Sigmoid colon (tissue), 7 donors: ENCODE results near the gene CLTC. TPM values are rescaled to one million over a fixed set of nuclear protein-coding genes. Genes with fewer than 3 reads are reported as not detected.
A peak's percentile ranks its signal among the peaks of the same experiment; 100 is the strongest.
"Not testable (repeated sequence)": the region's sequence is repeated elsewhere in the genome, so short reads cannot be mapped to it uniquely, and the experiment has no call there.

Experiments used
- DNase-seq: peaks from one replicate; pipeline ENCODE4 v3.0.0-alpha.2; 2019
- H3K27ac ChIP-seq, 4 donors: fragments of 200-600 bp; sonication (generic); one replicate each; pipeline ENCODE4 v1.5.1; 2016 to 2019; ENCODE audit warnings: mild to moderate bottlenecking in 1 of 4
- H3K27me3 ChIP-seq, 3 donors: fragments of 200-600 bp; sonication (generic); one replicate each; pipeline ENCODE4 v1.5.1; 2019; ENCODE audit warnings: mild to moderate bottlenecking in 1 of 3
- H3K36me3 ChIP-seq, 4 donors: fragments of 200-600 bp; sonication (generic); one replicate each; pipeline ENCODE4 v1.5.1; 2016 to 2019
- H3K4me1 ChIP-seq, 4 donors: fragments of 200-600 bp; sonication (generic); one replicate each; pipeline ENCODE4 v1.5.1; 2017 to 2019
- H3K4me3 ChIP-seq, 4 donors: fragments of 200-600 bp; sonication (generic); one replicate each; pipeline ENCODE4 v1.5.1; 2017 to 2019; ENCODE audit warnings: mild to moderate bottlenecking in 2 of 4, moderate library complexity in 1 of 4
- H3K9me3 ChIP-seq, 4 donors: fragments of 200-600 bp in 3 of 4; sonication (generic) in 3 of 4; one replicate each; pipeline versions ENCODE4 v1.5.1 to v1.6.1; 2013 to 2019
- CTCF ChIP-seq, 4 experiments: fragments of 450-650 bp in 3 of 4; fragments of 200-600 bp in 1 of 4; IDR thresholded peaks; one replicate each; pipeline ENCODE4 v1.5.1; 2016 to 2019; ENCODE audit warnings: antibody characterized with exemption in 4 of 4, mild to moderate bottlenecking in 3 of 4, moderate library complexity in 2 of 4
- EP300 ChIP-seq, 4 donors: sonication (generic); formaldehyde crosslinking; IDR thresholded peaks; one replicate each; pipeline ENCODE4 v1.6.1; 2017; ENCODE audit warnings: antibody characterized with exemption in 4 of 4
- POLR2A ChIP-seq, 2 donors: fragments of 450-650 bp; IDR thresholded peaks; one replicate each; pipeline ENCODE4 v1.6.1; 2016; ENCODE audit warnings: antibody characterized with exemption in 2 of 2, mild to moderate bottlenecking in 2 of 2, moderate library complexity in 2 of 2
- POLR2AphosphoS5 ChIP-seq, 4 donors: sonication (generic); formaldehyde crosslinking; IDR thresholded peaks; one replicate each; pipeline ENCODE4 v1.6.1; 2017; ENCODE audit warnings: antibody characterized with exemption in 4 of 4
- WGBS, 2 donors: extraction: QIAGEN DNeasy Blood & Tissue Kit; methylation state at CpG; one replicate each; pipeline ENCODE4 v1.1.7; 2013; 5-methylcytosine and 5-hydroxymethylcytosine counted together
- intact Hi-C: fragments of 100-400 bp; cut with DNase I; formaldehyde crosslinking; loops from one replicate; pipeline ENCODE4 v1.15.1; 2023
- polyA plus RNA-seq, 3 donors: library from polyadenylated mRNA; stranded (reverse); fragments of 200-250 nt; gene quantifications; one replicate each; pipeline ENCODE4 v1.2.3, GENCODE V29; 2013
- total RNA-seq, 4 donors: library from RNA; depleted of rRNA; stranded (reverse); fragments of >200 nt; gene quantifications; one replicate each; pipeline ENCODE4 v1.1.0, GENCODE V29; 2016
- donor health status: healthy with polysubstance abuse.
- donor health status: Bipolar disorder and iron deficiency.
- donor health status: healthy.

Gene CLTC
- total and polyA plus RNA-seq, 7 donors, result 87.1 to 236 (median 206) TPM

- Histone ChIP-seq H3K4me3 (no peak overlapping the region), H3K4me1 (peaks cover 0 to 11% (median 4%) of the 10 kb centered on the region in 4 donors), H3K36me3 (peaks cover 8 to 100% (median 41%) of the 10 kb centered on the region in 4 donors), H3K9me3 (peaks cover 0 to 3% (median 0%) of the 10 kb centered on the region in 4 donors), H3K27ac (no peak overlapping the region), H3K27me3 (no peaks in the 10 kb centered on the region)
- DNase-seq, result no peak
- intact Hi-C loops, result no loop called here
- TF ChIP-seq CTCF (IDR thresholded peaks at IDR 0.05) (no peak), POLR2AphosphoS5 (IDR thresholded peaks at IDR 0.05) (no peak), POLR2A (IDR thresholded peaks at IDR 0.05) (no peak), EP300 (IDR thresholded peaks at IDR 0.05) (no peak)
Measured at GRCh38 chr17:59651346-59651745, 31.7 kb downstream of the CLTC start.

- Histone ChIP-seq H3K4me1 (peaks cover 0 to 3% (median 0%) of the 10 kb centered on the region in 4 donors), H3K36me3 (peaks cover 8 to 100% (median 46%) of the 10 kb centered on the region in 4 donors), H3K9me3 (peaks cover 0 to 3% (median 0%) of the 10 kb centered on the region in 4 donors), H3K27ac (no peak overlapping the region), H3K27me3 (no peaks in the 10 kb centered on the region), H3K4me3 (no peak overlapping the region)
- intact Hi-C loops, result no loop called here
- no peak for DNase-seq
- WGBS, 2 donors, result 91 to 93% methylated on average over 2 of the region's 2 CpGs
- TF ChIP-seq POLR2A (IDR thresholded peaks at IDR 0.05) (no peak), CTCF (IDR thresholded peaks at IDR 0.05) (no peak), POLR2AphosphoS5 (IDR thresholded peaks at IDR 0.05) (no peak), EP300 (IDR thresholded peaks at IDR 0.05) (no peak)
Measured at GRCh38 chr17:59652119-59652518, 32.4 kb downstream of the CLTC start.

DNA sequence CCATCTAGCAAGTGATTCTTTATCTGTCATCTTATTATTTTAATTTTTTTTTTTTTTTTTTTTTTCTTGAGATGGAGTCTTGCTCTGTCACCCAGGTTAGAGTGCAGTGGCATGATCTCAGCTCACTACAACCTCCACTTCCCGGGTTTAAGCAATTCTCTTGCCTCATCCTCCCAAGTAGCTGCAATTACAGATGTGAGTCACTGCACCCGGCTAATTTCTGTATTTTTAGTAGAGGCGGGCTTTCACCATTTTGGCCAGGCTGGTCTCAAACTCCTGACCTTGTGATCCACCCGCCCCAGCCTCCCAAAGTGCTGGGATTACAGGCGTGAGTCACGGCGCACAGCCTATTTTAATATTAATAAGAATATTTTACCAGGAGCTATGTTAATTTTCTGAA lies 36.9 kb downstream of the CLTC start:
- H3K36me3 ChIP-seq, result peaks cover 13 to 100% (median 54%) of the 10 kb centered on the region in 4 donors
- WGBS, 2 donors, result 93% methylated on average over 7 of the region's 7 CpGs
- H3K4me3 ChIP-seq, DNase-seq, intact Hi-C loops, H3K27me3 ChIP-seq, H3K9me3 ChIP-seq, H3K4me1 ChIP-seq, H3K27ac ChIP-seq: not testable (repeated sequence)

GRCh38 chr17:59666235-59666634 lies 46.5 kb downstream of the CLTC start:
- TF ChIP-seq CTCF (IDR thresholded peaks at IDR 0.05) (no peak), EP300 (IDR thresholded peaks at IDR 0.05) (no peak), POLR2AphosphoS5 (IDR thresholded peaks at IDR 0.05) (no peak), POLR2A (IDR thresholded peaks at IDR 0.05) (no peak)
- peaks cover 0 to 7% (median 2%) of the 10 kb centered on the region in 4 donors for H3K4me1 ChIP-seq
- no peak overlapping the region for H3K27ac ChIP-seq
- no peaks in the 10 kb centered on the region for H3K9me3 ChIP-seq
- WGBS, 2 donors, result 22 to 66% methylated on average over 5 of the region's 5 CpGs
- intact Hi-C loops, result loop anchor here (10.0 kb wide), 1 partner anchor 259 kb away; no protein-coding TSS in a partner anchor
- no peaks in the 10 kb centered on the region for H3K27me3 ChIP-seq
- no peak for DNase-seq
- no peak overlapping the region for H3K4me3 ChIP-seq
- peaks cover 21 to 98% (median 65%) of the 10 kb centered on the region in 4 donors for H3K36me3 ChIP-seq

- H3K9me3 ChIP-seq, result no peaks in the 10 kb centered on the region
- peaks cover 11 to 90% (median 42%) of the 10 kb centered on the region in 4 donors for H3K36me3 ChIP-seq
- intact Hi-C loops, result loop anchor here (10.0 kb wide), 1 partner anchor 256 kb away; no protein-coding TSS in a partner anchor
- no peak overlapping the region for H3K4me3 ChIP-seq
- TF ChIP-seq EP300 (IDR thresholded peaks at IDR 0.05) (no peak), POLR2AphosphoS5 (IDR thresholded peaks at IDR 0.05) (no peak), CTCF (IDR thresholded peaks at IDR 0.05) (no peak), POLR2A (IDR thresholded peaks at IDR 0.05) (no peak)
- peak overlapping the region in 2 of 4 donors; percentile 8 to 46 for H3K27ac ChIP-seq
- H3K27me3 ChIP-seq, result no peaks in the 10 kb centered on the region
- DNase-seq, result no peak
- WGBS, 2 donors, result 29 to 33% methylated on average over 3 of the region's 3 CpGs
- H3K4me1 ChIP-seq, result peaks cover 0 to 7% (median 2%) of the 10 kb centered on the region in 4 donors
Measured at GRCh38 chr17:59668816-59669215, 49.1 kb downstream of the CLTC start.
